ENCODE data around the gene SLC31A2.

- TF ChIP-seq EZH2 (IDR thresholded peaks at IDR 0.05; ENCODE audit: insufficient read depth, low read length) (no peak), CTCF (IDR thresholded peaks at IDR 0.05; ENCODE audit: insufficient read depth, low read depth, low read length) (no peak)
These were observed 29.0 kb downstream of the SLC31A2 start for GRCh38 chr9:113179839-113180238.

Measured in astrocyte (in vitro differentiated cells and primary cell).